Erythroblast (primary cell): Measurements from ENCODE around the gene TRPC4AP.

Source experiments
- DNase-seq, 2 experiments: peaks; one replicate each; lab custom pipeline; 2025; lab: John Stamatoyannopoulos, UW
- GATA1 ChIP-seq: IDR thresholded peaks from 2 replicates; pipeline ENCODE4 v1.6.1; 2011; ENCODE audit warnings: low read depth, mild to moderate bottlenecking, control low read depth, low read length, moderate library complexity
- POLR2A ChIP-seq: IDR thresholded peaks from 2 replicates; pipeline ENCODE4 v1.6.1; 2011; ENCODE audit warnings: mild to moderate bottlenecking, low read length

The TRPC4AP gene

DNA sequence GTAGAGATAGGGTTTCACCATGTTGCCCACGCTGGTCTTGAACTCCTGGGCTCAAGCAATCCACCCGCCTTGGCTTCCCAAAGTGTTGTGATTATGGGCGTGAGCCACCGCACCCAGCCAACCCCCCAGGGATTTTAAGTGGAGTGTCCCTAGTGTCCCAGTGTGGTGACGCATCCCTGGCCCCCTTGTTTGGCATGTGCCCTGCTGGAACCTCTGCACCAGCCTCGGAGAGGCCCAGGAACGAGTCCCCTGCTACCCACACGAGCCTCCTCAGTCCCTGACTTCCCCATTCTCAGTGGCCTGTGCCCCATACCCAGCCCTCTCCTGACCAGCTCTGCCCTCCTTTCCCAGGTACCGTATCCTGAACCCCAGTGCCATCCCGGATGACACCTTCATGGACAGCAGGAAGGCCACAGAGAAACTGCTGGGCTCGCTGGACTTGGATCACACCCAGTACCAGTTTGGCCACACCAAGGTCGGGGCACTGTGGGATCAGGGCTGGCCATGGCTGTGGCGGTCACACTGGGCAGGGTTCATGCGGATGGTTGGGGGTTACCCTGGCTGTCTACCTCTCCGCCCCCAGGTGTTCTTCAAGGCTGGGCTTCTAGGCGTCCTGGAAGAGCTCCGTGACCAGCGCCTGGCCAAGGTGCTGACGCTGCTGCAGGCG, 99.7 kb downstream of the TRPC4AP start:
- DNase-seq = no peak
- TF ChIP-seq POLR2A (no peak), GATA1 (no peak)

DNA sequence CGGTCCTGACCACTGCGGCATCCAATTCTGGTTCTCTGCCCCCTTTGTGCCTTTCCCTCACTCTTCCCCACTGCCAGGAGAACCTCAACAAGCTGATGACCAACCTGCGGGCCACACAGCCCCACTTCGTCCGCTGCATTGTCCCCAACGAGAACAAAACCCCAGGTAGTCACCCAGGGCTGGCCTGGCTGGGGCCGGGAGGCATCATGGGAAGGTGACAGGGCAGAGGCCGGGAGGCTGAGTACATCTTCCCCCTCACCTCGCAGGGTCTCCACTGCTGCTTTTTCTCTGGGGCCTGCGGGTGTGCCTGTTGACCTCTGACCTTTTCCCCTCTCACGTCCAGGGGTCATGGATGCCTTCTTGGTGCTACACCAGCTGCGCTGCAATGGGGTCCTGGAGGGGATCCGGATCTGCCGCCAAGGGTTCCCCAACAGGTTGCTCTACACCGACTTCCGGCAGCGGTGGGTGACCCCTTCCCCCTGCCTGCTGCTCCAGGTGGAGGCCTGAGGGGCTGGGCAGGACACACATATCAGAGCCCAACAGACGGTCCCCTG, 101.9 kb downstream of the TRPC4AP start:
- no peak for DNase-seq
- no peak for TF ChIP-seq POLR2A
- TF ChIP-seq GATA1 = no peak

DNA sequence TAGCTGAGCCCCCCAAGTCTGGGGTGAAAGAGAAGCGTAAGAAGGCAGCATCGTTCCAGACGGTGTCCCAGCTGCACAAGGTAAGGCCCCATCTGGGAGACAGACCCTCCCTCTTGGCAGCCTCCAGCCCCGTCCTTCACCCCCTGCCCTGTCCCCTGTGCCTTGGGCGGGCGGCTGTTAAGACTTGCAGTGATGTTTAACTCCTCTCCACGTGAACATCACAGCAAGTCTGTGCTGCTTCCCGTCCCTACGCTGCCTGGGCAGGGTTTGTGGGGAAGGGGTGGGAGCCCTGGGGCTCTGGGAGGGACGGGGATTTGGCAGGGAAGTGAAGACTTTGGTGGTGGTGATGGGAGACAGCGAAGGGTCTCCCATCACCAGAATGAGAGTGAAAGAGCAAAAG, 102.4 kb downstream of the TRPC4AP start:
- no peak for DNase-seq
- no peak for TF ChIP-seq GATA1
- TF ChIP-seq POLR2A = no peak

DNA sequence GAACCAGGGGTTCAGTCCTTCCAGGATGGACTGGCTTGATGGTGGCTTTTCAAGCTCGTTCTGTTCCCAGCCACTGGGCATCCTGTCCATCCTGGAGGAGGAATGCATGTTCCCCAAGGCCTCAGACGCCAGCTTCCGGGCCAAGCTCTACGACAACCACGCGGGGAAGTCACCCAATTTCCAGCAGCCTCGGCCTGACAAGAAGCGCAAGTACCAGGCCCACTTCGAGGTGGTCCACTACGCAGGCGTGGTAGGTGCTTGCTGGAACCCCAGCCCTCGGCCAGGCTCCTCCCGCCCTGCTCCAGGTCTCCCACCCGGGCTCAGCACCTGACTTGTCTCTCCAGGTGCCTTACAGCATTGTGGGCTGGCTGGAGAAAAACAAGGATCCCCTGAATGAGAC, 102.9 kb downstream of the TRPC4AP start:
- no peak for DNase-seq
- TF ChIP-seq GATA1 (no peak), POLR2A (no peak)

- no peak for DNase-seq
- TF ChIP-seq POLR2A (no peak), GATA1 (no peak)
These were observed 103.5 kb downstream of the TRPC4AP start for GRCh38 chr20:34989118-34989517.

- no peak for DNase-seq
- TF ChIP-seq GATA1 = no peak
- no peak for TF ChIP-seq POLR2A
These were observed 104.4 kb downstream of the TRPC4AP start for GRCh38 chr20:34988191-34988540.

GRCh38 chr20:34987288-34988190, 105.1 kb downstream of the TRPC4AP start:
- TF ChIP-seq POLR2A (no peak), GATA1 (no peak)
- no peak for DNase-seq

- TF ChIP-seq GATA1 (no peak), POLR2A (no peak)
- DNase-seq = no peak
These were observed 106.0 kb downstream of the TRPC4AP start for GRCh38 chr20:34986311-34987287.

- no peak for TF ChIP-seq POLR2A
- TF ChIP-seq GATA1 = no peak
- no peak for DNase-seq
These were observed 106.9 kb downstream of the TRPC4AP start for GRCh38 chr20:34985461-34986310.

- TF ChIP-seq GATA1 = no peak
- no peak for TF ChIP-seq POLR2A
- DNase-seq = no peak
These were observed 107.8 kb downstream of the TRPC4AP start for GRCh38 chr20:34984756-34985261.

- peak in 1 of 2 experiments; percentile 21 for DNase-seq
These were observed 108.4 kb downstream of the TRPC4AP start for GRCh38 chr20:34983995-34984735.

More at GRCh38 chr20:34983995-34984735, 108.4 kb downstream of the TRPC4AP start:
- TF ChIP-seq GATA1 (no peak), POLR2A (no peak)
